ENCODE results near the gene AIG1.

DNA sequence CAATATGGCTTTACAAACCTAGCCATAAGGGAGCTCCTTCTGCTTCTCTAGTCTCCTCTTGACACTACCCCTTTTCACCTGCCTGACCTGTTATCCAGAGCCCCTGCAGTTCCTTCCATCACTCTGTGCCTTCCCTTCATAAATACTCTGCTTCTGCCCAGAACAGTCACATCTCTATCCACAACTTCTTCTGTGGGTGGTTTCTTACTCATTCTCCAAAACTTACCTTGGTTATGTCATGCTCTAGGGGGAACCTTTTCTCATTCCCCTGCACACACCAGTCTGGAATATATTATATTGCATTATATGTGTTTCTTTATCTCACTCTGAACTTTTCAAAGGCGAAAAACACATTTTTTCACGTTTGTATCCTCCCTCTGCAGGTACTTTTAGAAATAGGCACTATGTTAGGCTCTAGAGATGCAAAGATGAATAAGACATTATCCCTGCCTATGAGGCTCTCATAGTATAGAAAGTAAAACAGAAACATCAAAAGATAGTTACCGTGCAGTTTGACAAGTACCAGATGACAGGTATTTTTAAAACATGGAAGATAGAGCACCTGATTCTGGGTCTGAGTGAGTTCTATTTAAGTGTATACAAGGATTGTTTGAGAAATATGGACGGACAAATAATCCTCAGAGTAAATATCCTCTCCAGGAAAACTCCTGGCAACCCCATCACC is 51.5 kb downstream of the AIG1 start:
- TF ChIP-seq EZH2 (IDR thresholded peaks at IDR 0.05) (no peak), POLR2AphosphoS5 (IDR thresholded peaks at IDR 0.05; ENCODE audit: borderline replicate concordance, low read depth, low read length) (no peak), FOXP2 (optimal IDR thresholded peaks at IDR 0.05; ENCODE audit: control extremely low read depth, extremely low read length, insufficient read depth) (no peak)

All from SK-N-MC (cell line).